ENCODE results near the gene C11orf52. TPM values are rescaled to one million over a fixed set of nuclear protein-coding genes. Genes with fewer than 3 reads are reported as not detected.
A peak's percentile ranks its signal among the peaks of the same experiment; 100 is the strongest.

The C11orf52 gene
- total and polyA plus RNA-seq, 2 of the 4 experiments (the other 2 are of a cell fraction) = 0.90 to 1.1 TPM

DNA sequence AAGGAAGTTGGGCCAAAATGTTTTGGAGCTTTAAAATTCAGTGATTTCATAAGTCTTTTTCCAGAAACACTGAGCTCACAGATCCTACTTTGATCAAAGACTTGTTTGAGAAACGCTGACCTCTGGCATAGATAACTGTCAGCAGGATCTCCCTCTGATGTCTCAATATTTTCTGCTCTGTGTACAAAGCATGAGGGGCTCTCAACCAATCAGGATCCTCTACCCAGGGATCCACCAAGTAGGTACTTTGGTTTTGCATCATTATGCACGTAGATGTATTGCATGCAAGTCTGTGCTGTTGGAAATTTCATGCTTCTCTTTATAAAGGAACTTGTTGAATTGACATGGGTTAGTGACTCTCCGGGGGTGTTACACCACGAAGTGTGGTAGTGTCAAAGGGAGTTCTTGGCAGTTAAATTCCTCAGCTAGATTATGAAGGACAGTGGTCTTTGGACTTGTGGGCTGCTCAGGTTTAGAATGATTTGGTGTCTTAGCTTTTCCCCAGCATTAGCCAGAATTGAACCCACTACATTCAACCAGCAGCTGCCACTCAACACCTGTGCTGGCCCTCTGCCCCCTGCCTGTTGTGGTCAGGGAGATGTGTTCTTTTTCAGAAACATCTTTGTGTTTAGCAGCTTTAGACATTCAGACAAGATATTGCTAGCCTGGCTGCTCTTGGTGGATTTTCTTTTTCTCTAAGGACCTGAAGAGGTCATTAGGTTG is 16.8 kb downstream of the C11orf52 start (continued):
- no peak for TF ChIP-seq CTCF (conservative IDR thresholded peaks at IDR 0.05; ENCODE audit: low read depth, low read length)

GRCh38 chr11:111936040-111936540 is 17.4 kb downstream of the C11orf52 start:
- Histone ChIP-seq H2BK5ac (ENCODE audit: low read depth, low read length, poor library complexity, severe bottlenecking) (peak overlapping the region; percentile 75), H3K27me3 (ENCODE audit: control insufficient read depth, insufficient read depth, low read length) (no peaks in the 10 kb centered on the region), H3K18ac (ENCODE audit: low read depth, low read length) (peak overlapping the region; percentile 81), H2AK9ac (replicated peaks; ENCODE audit: low read depth, low read length, poor library complexity) (no peak overlapping the region), H3K23ac (ENCODE audit: low read depth, low read length) (peak overlapping the region; percentile 97), H2AFZ (replicated peaks; ENCODE audit: low read length, poor library complexity) (peak overlapping the region; percentile 80), H3K36me3 (ENCODE audit: control insufficient read depth, insufficient read depth, low read length) (no peaks in the 10 kb centered on the region), H2AK5ac (ENCODE audit: low read depth, low read length) (peak overlapping the region; percentile 78; the same call in 1 of the 2 replicates), H3K9ac (ENCODE audit: low read depth, low read length) (peak overlapping the region; percentile 89), H4K20me1 (ENCODE audit: insufficient read depth, low read length) (no peaks in the 10 kb centered on the region), H3K4ac (ENCODE audit: low read depth, low read length) (peak overlapping the region; percentile 94), H3K4me3 (ENCODE audit: insufficient read depth, low read depth, low read length) (peak overlapping the region; percentile 84; the same call in 1 of the 2 replicates), H2BK20ac (ENCODE audit: low read depth, low read length) (peak overlapping the region; percentile 67; the same call in 1 of the 2 replicates), H3K27ac (ENCODE audit: insufficient read depth, low read length) (peak overlapping the region; percentile 75; the same call in 1 of the 2 replicates), H2BK120ac (ENCODE audit: low read depth, low read length) (peak overlapping the region; percentile 89), H3K14ac (replicated peaks; ENCODE audit: low read depth, low read length) (peak overlapping the region; percentile 92), H2BK15ac (ENCODE audit: low read depth, low read length) (no peak overlapping the region; the same call in 2 of the 3 replicates), H3K9me3 (ENCODE audit: control insufficient read depth, insufficient read depth, low read length) (no peaks in the 10 kb centered on the region), H4K91ac (ENCODE audit: insufficient read depth, low read depth, low read length) (no peak overlapping the region), H4K8ac (ENCODE audit: low read depth in 2 of 2, low read length in 2 of 2) (peak overlapping the region; percentile 55 to 72; a peak in 3 of 4 replicates), H3K79me1 (ENCODE audit: low read depth in 1 of 2, low read length in 2 of 2) (peaks cover 12 to 34% of the 10 kb centered on the region in 2 experiments; a peak in 3 of 4 replicates), H3K4me2 (ENCODE audit: low read depth, low read length) (peak overlapping the region; percentile 95), H3K56ac (ENCODE audit: extremely low read depth, insufficient read depth, low read length) (peak overlapping the region; percentile 40; the same call in 1 of the 2 replicates), H4K5ac (ENCODE audit: low read depth, low read length) (peak overlapping the region; percentile 71; the same call in 1 of the 2 replicates), H3K4me1 (ENCODE audit: control insufficient read depth, insufficient read depth, low read length) (peaks cover 32% of the 10 kb centered on the region), H3K9me1 (ENCODE audit: insufficient read depth, low read length) (peaks cover 29% of the 10 kb centered on the region)
- DNase-seq (peak; percentile 46), ATAC-seq (ENCODE audit: low read depth) (peak; percentile 7)
- ChIA-PET CTCF (interaction anchor here (1.0 kb wide), 1 partner anchor 46 kb away, joined by 3 read pairs; no protein-coding TSS in a partner anchor), POLR2A (ENCODE audit: unreplicated experiment) (no interaction called here)
- no CpG with 5 or more reads among the region's 3 CpGs for WGBS, 2 experiments (ENCODE audit: extremely low coverage in 2 of 2, insufficient read length in 1 of 2)
- intact Hi-C loops (cut with micrococcal nuclease) = loop anchor here (2.0 kb wide), 1 partner anchor 57 kb away; the partner anchor contains the start of genes CFAP68 and FDXACB1
- dilution Hi-C loops (cut with HindIII; ENCODE audit: low sequenced_read_pairs, unreplicated experiment) = no loop called here
- TF ChIP-seq RCOR1 (IDR thresholded peaks at IDR 0.05; ENCODE audit: insufficient replicate concordance, low read length) (no peak), CTCF (conservative IDR thresholded peaks at IDR 0.05; ENCODE audit: low read depth, low read length) (no peak), POLR2A (IDR thresholded peaks at IDR 0.05; ENCODE audit: low read depth, low read length) (0 out of 2 replicates have a peak, but pooled peaks have one; percentile 6), MAZ (IDR thresholded peaks at IDR 0.05; ENCODE audit: borderline replicate concordance, low read depth, low read length) (no peak)
- TF ChIP-seq, protein P1, sequence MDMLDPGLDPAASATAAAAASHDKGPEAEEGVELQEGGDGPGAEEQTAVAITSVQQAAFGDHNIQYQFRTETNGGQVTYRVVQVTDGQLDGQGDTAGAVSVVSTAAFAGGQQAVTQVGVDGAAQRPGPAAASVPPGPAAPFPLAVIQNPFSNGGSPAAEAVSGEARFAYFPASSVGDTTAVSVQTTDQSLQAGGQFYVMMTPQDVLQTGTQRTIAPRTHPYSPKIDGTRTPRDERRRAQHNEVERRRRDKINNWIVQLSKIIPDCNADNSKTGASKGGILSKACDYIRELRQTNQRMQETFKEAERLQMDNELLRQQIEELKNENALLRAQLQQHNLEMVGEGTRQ (IDR thresholded peaks at IDR 0.05; ENCODE audit: low read depth, low read length) = no peak
- no TSS peak for BruUV-seq (replicated peaks)
- in situ Hi-C loops (cut with MboI; ENCODE audit: low sequenced_read_pairs) = loop anchor here (5.0 kb wide), 1 partner anchor 41 kb away; no protein-coding TSS in a partner anchor
